HEK293 (cell line): ENCODE data around the gene ALOXE3.

ENCODE experiments used
- FEZF1 ChIP-seq: fragments of 450-650 bp; formaldehyde crosslinking; IDR thresholded peaks from 2 replicates; pipeline ENCODE4 v1.5.1; 2016; ENCODE audit warnings: missing biosample characterization, missing genetic modification characterization
- GLIS2 ChIP-seq: fragments of 450-650 bp; formaldehyde crosslinking; IDR thresholded peaks from 2 replicates; pipeline ENCODE4 v1.5.1; 2016; ENCODE audit warnings: missing biosample characterization, missing genetic modification characterization
- KLF16 ChIP-seq: fragments of 450-650 bp; formaldehyde crosslinking; IDR thresholded peaks from 2 replicates; pipeline ENCODE4 v1.5.1; 2017; ENCODE audit warnings: missing biosample characterization, missing genetic modification characterization
- KLF9 ChIP-seq: fragments of 450-650 bp; formaldehyde crosslinking; IDR thresholded peaks from 2 replicates; pipeline ENCODE4 v1.5.1; 2016; ENCODE audit warnings: missing biosample characterization, missing genetic modification characterization, low read depth
- MEIS1 ChIP-seq: sonication (generic); formaldehyde crosslinking; IDR thresholded peaks from 2 replicates; pipeline ENCODE4 v1.8.1; 2022; ENCODE audit warnings: missing genetic modification reagents, mild to moderate bottlenecking, borderline replicate concordance
- MYNN ChIP-seq: fragments of 450-650 bp; formaldehyde crosslinking; IDR thresholded peaks from 2 replicates; pipeline ENCODE4 v1.5.1; 2016; ENCODE audit warnings: missing biosample characterization, missing genetic modification characterization, borderline replicate concordance
- OVOL3 ChIP-seq: fragments of 450-650 bp; formaldehyde crosslinking; IDR thresholded peaks from 2 replicates; pipeline ENCODE4 v1.5.1; 2016; ENCODE audit warnings: missing biosample characterization, missing genetic modification characterization
- YY1 ChIP-seq: fragments of 450-650 bp; formaldehyde crosslinking; IDR thresholded peaks from 2 replicates; pipeline ENCODE4 v1.5.1; 2018; ENCODE audit warnings: missing biosample characterization, missing genetic modification characterization
- YY2 ChIP-seq: fragments of 450-650 bp; formaldehyde crosslinking; IDR thresholded peaks from 2 replicates; pipeline ENCODE4 v1.5.1; 2016; ENCODE audit warnings: missing biosample characterization, missing genetic modification characterization
- ZBTB1 ChIP-seq: fragments of 450-650 bp; formaldehyde crosslinking; IDR thresholded peaks from 2 replicates; pipeline ENCODE4 v1.5.1; 2016; ENCODE audit warnings: missing biosample characterization, missing genetic modification characterization
- ZNF10 ChIP-seq: fragments of 450-650 bp; formaldehyde crosslinking; IDR thresholded peaks from 2 replicates; pipeline ENCODE4 v1.5.1; 2017; ENCODE audit warnings: missing biosample characterization, missing genetic modification characterization
- ZNF140 ChIP-seq: fragments of 450-650 bp; formaldehyde crosslinking; IDR thresholded peaks from 2 replicates; pipeline ENCODE4 v1.5.1; 2016; ENCODE audit warnings: missing biosample characterization, missing genetic modification characterization
- ZNF146 ChIP-seq: fragments of 450-650 bp; formaldehyde crosslinking; IDR thresholded peaks from 2 replicates; pipeline ENCODE4 v1.5.1; 2016; ENCODE audit warnings: missing biosample characterization, missing genetic modification characterization
- ZNF202 ChIP-seq: fragments of 450-650 bp; formaldehyde crosslinking; IDR thresholded peaks from 2 replicates; pipeline ENCODE4 v1.5.1; 2016; ENCODE audit warnings: missing biosample characterization, missing genetic modification characterization, borderline replicate concordance
- ZNF23 ChIP-seq: fragments of 450-650 bp; formaldehyde crosslinking; IDR thresholded peaks from 2 replicates; pipeline ENCODE4 v1.5.1; 2016; ENCODE audit warnings: missing biosample characterization, missing genetic modification characterization, borderline replicate concordance
- ZNF311 ChIP-seq: fragments of 450-650 bp; formaldehyde crosslinking; IDR thresholded peaks from 2 replicates; pipeline ENCODE4 v1.5.1; 2017; ENCODE audit warnings: missing biosample characterization, missing genetic modification characterization, borderline replicate concordance
- ZNF335 ChIP-seq: fragments of 450-650 bp; formaldehyde crosslinking; conservative IDR thresholded peaks from 2 replicates; pipeline ENCODE4 v1.5.1; 2016; ENCODE audit warnings: missing biosample characterization, missing genetic modification characterization
- ZNF394 ChIP-seq: fragments of 450-650 bp; formaldehyde crosslinking; IDR thresholded peaks from 2 replicates; pipeline ENCODE4 v1.5.1; 2016; ENCODE audit warnings: missing biosample characterization, missing genetic modification characterization, mild to moderate bottlenecking, moderate library complexity, borderline replicate concordance
- ZNF48 ChIP-seq: fragments of 450-650 bp; formaldehyde crosslinking; IDR thresholded peaks from 2 replicates; pipeline ENCODE4 v1.5.1; 2016; ENCODE audit warnings: missing biosample characterization, missing genetic modification characterization
- ZNF555 ChIP-seq: fragments of 450-650 bp; formaldehyde crosslinking; conservative IDR thresholded peaks from 2 replicates; pipeline ENCODE4 v1.5.1; 2017; ENCODE audit warnings: missing biosample characterization, mild to moderate bottlenecking, missing genetic modification characterization, inconsistent platforms
- ZNF558 ChIP-seq: fragments of 450-650 bp; formaldehyde crosslinking; IDR thresholded peaks from 2 replicates; pipeline ENCODE4 v1.5.1; 2016; ENCODE audit warnings: missing biosample characterization, missing genetic modification characterization
- ZNF785 ChIP-seq: fragments of 450-650 bp; formaldehyde crosslinking; IDR thresholded peaks from 2 replicates; pipeline ENCODE4 v1.5.1; 2016; ENCODE audit warnings: missing biosample characterization, missing genetic modification characterization
- ZNF791 ChIP-seq: fragments of 450-650 bp; formaldehyde crosslinking; IDR thresholded peaks from 2 replicates; pipeline ENCODE4 v1.5.1; 2016; ENCODE audit warnings: missing biosample characterization, missing genetic modification characterization
- TF ChIP-seq, protein P1 (sequence below): fragments of 450-650 bp; formaldehyde crosslinking; IDR thresholded peaks from 2 replicates; pipeline ENCODE4 v1.5.1; 2017; ENCODE audit warnings: missing biosample characterization, missing genetic modification characterization
- TF ChIP-seq, protein P2 (sequence below): fragments of 450-650 bp; formaldehyde crosslinking; IDR thresholded peaks from 2 replicates; pipeline ENCODE4 v1.5.1; 2016; ENCODE audit warnings: missing biosample characterization, missing genetic modification characterization
- TF ChIP-seq, protein P3 (sequence below): fragments of 450-650 bp; formaldehyde crosslinking; IDR thresholded peaks from 2 replicates; pipeline ENCODE4 v1.5.1; 2016; ENCODE audit warnings: missing biosample characterization, missing genetic modification characterization
- TF ChIP-seq, protein P4 (sequence below): sonication (generic); formaldehyde crosslinking; IDR thresholded peaks from 2 replicates; pipeline ENCODE4 v1.8.1; 2022; ENCODE audit warnings: mild to moderate bottlenecking, moderate library complexity, missing genetic modification reagents
- TF ChIP-seq, protein P5 (sequence below): fragments of 450-650 bp; formaldehyde crosslinking; IDR thresholded peaks from 2 replicates; pipeline ENCODE4 v1.5.1; 2017; ENCODE audit warnings: missing biosample characterization, missing genetic modification characterization
- TF ChIP-seq, protein P6 (sequence below): fragments of 450-650 bp; formaldehyde crosslinking; IDR thresholded peaks from 2 replicates; pipeline ENCODE4 v1.5.1; 2016; ENCODE audit warnings: missing biosample characterization, missing genetic modification characterization

The ALOXE3 gene

DNA sequence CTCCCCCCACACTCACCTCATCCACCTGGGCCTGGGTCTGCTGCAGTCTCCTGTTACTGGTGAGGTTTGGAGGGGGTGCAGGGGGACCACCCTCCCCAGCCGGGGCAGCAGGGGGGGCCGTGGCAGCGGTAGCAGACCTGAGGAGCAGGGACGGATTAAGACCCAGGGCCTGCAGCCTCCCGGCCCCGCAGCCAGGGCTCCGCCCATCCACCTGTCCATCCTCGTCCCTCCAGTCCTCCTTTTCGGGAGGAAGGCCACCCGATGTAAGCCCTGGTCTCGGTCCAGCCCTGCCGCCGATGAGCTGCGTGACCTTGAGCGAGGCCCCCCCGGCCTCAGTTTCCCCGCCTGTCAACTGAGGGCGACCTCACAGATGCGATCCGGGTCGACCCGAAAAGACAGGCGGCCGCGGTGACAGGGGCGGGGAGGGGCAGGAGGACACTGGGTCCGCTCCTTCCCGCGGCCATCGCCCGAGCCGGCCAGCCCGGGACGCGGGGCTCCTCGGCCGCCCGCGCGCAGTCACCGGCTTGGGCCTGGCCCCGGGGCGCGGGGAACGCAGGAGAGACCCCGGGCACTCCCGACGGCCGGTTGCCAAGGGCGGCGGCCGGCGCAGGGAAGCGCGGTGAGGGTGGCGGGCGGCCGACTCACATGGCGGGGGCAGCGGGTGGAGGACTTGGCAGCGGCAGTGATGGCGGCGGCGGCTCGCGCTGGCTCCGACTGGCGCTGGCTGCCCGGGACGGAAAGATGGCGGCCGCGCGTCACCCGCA, 44.1 kb upstream of the ALOXE3 start, which contains the start of gene VAMP2 (continued):
- no peak for TF ChIP-seq ZNF394 (tag by site-specific recombination)
- TF ChIP-seq ZNF202 (tag by site-specific recombination): no peak
- TF ChIP-seq ZNF785 (tag by site-specific recombination): no peak
- no peak for TF ChIP-seq ZNF791
- TF ChIP-seq, protein P1, sequence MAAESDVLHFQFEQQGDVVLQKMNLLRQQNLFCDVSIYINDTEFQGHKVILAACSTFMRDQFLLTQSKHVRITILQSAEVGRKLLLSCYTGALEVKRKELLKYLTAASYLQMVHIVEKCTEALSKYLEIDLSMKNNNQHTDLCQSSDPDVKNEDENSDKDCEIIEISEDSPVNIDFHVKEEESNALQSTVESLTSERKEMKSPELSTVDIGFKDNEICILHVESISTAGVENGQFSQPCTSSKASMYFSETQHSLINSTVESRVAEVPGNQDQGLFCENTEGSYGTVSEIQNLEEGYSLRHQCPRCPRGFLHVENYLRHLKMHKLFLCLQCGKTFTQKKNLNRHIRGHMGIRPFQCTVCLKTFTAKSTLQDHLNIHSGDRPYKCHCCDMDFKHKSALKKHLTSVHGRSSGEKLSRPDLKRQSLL: no peak
- TF ChIP-seq, protein P2, sequence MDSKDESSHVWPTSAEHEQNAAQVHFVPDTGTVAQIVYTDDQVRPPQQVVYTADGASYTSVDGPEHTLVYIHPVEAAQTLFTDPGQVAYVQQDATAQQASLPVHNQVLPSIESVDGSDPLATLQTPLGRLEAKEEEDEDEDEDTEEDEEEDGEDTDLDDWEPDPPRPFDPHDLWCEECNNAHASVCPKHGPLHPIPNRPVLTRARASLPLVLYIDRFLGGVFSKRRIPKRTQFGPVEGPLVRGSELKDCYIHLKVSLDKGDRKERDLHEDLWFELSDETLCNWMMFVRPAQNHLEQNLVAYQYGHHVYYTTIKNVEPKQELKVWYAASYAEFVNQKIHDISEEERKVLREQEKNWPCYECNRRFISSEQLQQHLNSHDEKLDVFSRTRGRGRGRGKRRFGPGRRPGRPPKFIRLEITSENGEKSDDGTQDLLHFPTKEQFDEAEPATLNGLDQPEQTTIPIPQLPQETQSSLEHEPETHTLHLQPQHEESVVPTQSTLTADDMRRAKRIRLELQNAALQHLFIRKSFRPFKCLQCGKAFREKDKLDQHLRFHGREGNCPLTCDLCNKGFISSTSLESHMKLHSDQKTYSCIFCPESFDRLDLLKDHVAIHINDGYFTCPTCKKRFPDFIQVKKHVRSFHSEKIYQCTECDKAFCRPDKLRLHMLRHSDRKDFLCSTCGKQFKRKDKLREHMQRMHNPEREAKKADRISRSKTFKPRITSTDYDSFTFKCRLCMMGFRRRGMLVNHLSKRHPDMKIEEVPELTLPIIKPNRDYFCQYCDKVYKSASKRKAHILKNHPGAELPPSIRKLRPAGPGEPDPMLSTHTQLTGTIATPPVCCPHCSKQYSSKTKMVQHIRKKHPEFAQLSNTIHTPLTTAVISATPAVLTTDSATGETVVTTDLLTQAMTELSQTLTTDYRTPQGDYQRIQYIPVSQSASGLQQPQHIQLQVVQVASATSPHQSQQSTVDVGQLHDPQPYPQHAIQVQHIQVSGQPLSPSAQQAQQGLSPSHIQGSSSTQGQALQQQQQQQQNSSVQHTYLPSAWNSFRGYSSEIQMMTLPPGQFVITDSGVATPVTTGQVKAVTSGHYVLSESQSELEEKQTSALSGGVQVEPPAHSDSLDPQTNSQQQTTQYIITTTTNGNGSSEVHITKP (tag by site-specific recombination): no peak
- TF ChIP-seq ZNF146: no peak
- no peak for TF ChIP-seq ZNF555 (tag by site-specific recombination)
- no peak for TF ChIP-seq ZNF10 (tag by site-specific recombination)
- no peak for TF ChIP-seq ZNF311 (tag by site-specific recombination)
- TF ChIP-seq KLF9 (tag by site-specific recombination): peak; percentile 58
- TF ChIP-seq GLIS2: peak; percentile 46; the same call in 1 of the 2 replicates
- no peak; the same call in 1 of the 2 replicates for TF ChIP-seq KLF16 (tag by site-specific recombination)
- TF ChIP-seq, protein P3, sequence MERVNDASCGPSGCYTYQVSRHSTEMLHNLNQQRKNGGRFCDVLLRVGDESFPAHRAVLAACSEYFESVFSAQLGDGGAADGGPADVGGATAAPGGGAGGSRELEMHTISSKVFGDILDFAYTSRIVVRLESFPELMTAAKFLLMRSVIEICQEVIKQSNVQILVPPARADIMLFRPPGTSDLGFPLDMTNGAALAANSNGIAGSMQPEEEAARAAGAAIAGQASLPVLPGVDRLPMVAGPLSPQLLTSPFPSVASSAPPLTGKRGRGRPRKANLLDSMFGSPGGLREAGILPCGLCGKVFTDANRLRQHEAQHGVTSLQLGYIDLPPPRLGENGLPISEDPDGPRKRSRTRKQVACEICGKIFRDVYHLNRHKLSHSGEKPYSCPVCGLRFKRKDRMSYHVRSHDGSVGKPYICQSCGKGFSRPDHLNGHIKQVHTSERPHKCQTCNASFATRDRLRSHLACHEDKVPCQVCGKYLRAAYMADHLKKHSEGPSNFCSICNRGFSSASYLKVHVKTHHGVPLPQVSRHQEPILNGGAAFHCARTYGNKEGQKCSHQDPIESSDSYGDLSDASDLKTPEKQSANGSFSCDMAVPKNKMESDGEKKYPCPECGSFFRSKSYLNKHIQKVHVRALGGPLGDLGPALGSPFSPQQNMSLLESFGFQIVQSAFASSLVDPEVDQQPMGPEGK (tag by site-specific recombination): peak; percentile 91
- TF ChIP-seq, protein P4, sequence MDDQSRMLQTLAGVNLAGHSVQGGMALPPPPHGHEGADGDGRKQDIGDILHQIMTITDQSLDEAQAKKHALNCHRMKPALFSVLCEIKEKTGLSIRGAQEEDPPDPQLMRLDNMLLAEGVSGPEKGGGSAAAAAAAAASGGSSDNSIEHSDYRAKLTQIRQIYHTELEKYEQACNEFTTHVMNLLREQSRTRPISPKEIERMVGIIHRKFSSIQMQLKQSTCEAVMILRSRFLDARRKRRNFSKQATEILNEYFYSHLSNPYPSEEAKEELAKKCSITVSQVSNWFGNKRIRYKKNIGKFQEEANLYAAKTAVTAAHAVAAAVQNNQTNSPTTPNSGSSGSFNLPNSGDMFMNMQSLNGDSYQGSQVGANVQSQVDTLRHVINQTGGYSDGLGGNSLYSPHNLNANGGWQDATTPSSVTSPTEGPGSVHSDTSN (CRISPR knock-in tag): peak; percentile 40; the same call in 1 of the 2 replicates
- TF ChIP-seq, protein P5, sequence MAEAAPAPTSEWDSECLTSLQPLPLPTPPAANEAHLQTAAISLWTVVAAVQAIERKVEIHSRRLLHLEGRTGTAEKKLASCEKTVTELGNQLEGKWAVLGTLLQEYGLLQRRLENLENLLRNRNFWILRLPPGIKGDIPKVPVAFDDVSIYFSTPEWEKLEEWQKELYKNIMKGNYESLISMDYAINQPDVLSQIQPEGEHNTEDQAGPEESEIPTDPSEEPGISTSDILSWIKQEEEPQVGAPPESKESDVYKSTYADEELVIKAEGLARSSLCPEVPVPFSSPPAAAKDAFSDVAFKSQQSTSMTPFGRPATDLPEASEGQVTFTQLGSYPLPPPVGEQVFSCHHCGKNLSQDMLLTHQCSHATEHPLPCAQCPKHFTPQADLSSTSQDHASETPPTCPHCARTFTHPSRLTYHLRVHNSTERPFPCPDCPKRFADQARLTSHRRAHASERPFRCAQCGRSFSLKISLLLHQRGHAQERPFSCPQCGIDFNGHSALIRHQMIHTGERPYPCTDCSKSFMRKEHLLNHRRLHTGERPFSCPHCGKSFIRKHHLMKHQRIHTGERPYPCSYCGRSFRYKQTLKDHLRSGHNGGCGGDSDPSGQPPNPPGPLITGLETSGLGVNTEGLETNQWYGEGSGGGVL (tag by site-specific recombination): peak; percentile 37; the same call in 1 of the 2 replicates
- peak; percentile 54; the same call in 1 of the 2 replicates for TF ChIP-seq YY2 (tag by site-specific recombination)
- TF ChIP-seq, protein P6, sequence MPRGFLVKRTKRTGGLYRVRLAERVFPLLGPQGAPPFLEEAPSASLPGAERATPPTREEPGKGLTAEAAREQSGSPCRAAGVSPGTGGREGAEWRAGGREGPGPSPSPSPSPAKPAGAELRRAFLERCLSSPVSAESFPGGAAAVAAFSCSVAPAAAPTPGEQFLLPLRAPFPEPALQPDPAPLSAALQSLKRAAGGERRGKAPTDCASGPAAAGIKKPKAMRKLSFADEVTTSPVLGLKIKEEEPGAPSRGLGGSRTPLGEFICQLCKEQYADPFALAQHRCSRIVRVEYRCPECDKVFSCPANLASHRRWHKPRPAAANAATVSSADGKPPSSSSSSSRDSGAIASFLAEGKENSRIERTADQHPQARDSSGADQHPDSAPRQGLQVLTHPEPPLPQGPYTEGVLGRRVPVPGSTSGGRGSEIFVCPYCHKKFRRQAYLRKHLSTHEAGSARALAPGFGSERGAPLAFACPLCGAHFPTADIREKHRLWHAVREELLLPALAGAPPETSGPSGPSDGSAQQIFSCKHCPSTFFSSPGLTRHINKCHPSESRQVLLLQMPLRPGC (tag by site-specific recombination): no peak
- TF ChIP-seq ZNF558 (tag by site-specific recombination): no peak
- no peak for TF ChIP-seq ZBTB1
- peak; percentile 63 for TF ChIP-seq ZNF335
- no peak for TF ChIP-seq MEIS1 (CRISPR knock-in tag)
- peak; percentile 78; the same call in 1 of the 2 replicates for TF ChIP-seq YY1 (tag by site-specific recombination)
- no peak for TF ChIP-seq FEZF1 (tag by site-specific recombination)
- TF ChIP-seq OVOL3 (tag by site-specific recombination): no peak
- no peak for TF ChIP-seq MYNN (tag by site-specific recombination)
- no peak for TF ChIP-seq ZNF140 (tag by site-specific recombination)
- TF ChIP-seq ZNF23 (tag by site-specific recombination): no peak
- TF ChIP-seq ZNF48 (tag by site-specific recombination): no peak
